ENCODE data around the gene RASL11A. TPM values are rescaled to one million over a fixed set of nuclear protein-coding genes. Genes with fewer than 3 reads are reported as not detected.

RASL11A gene
- total RNA-seq, 1 experiment from 2014 or later, result 0.75 TPM

- no peak for DNase-seq
These were observed 11.8 kb upstream of the RASL11A start for GRCh38 chr13:27258637-27259386.

GRCh38 chr13:27259831-27260230 is 10.8 kb upstream of the RASL11A start:
- no peak for DNase-seq
- Histone ChIP-seq H3K27me3 (no peaks in the 10 kb centered on the region), H3K4me1 (peaks cover 18% of the 10 kb centered on the region), H3K36me3 (peaks cover 66% of the 10 kb centered on the region), H3K4me3 (no peak overlapping the region), H3K27ac (no peak overlapping the region), H3K9me3 (replicated peaks) (no peaks in the 10 kb centered on the region)

More at GRCh38 chr13:27258637-27259386, 11.8 kb upstream of the RASL11A start:
- Histone ChIP-seq H3K9me3 (replicated peaks) (no peaks in the 10 kb centered on the region), H3K36me3 (peaks cover 75% of the 10 kb centered on the region), H3K4me1 (peaks cover 11% of the 10 kb centered on the region; the same call in 1 of the 2 replicates), H3K4me3 (no peak overlapping the region), H3K27ac (no peak overlapping the region), H3K27me3 (no peaks in the 10 kb centered on the region)

GRCh38 chr13:27261396-27261795 is 9.2 kb upstream of the RASL11A start:
- no peaks in the 10 kb centered on the region for H3K9me3 ChIP-seq (replicated peaks)
- H3K36me3 ChIP-seq, result peaks cover 50% of the 10 kb centered on the region
- H3K27me3 ChIP-seq, result no peaks in the 10 kb centered on the region
- no peak overlapping the region for H3K27ac ChIP-seq
- peaks cover 21% of the 10 kb centered on the region for H3K4me1 ChIP-seq
- H3K4me3 ChIP-seq, result no peak overlapping the region
- DNase-seq, result no peak

GRCh38 chr13:27263438-27263837 is 7.2 kb upstream of the RASL11A start:
- peak overlapping the region; percentile 59; the same call in 1 of the 2 replicates for H3K27ac ChIP-seq
- H3K4me3 ChIP-seq, result no peak overlapping the region
- no peaks in the 10 kb centered on the region for H3K27me3 ChIP-seq
- DNase-seq, result no peak
- peaks cover 21% of the 10 kb centered on the region for H3K4me1 ChIP-seq
- no peaks in the 10 kb centered on the region for H3K9me3 ChIP-seq (replicated peaks)
- peaks cover 30% of the 10 kb centered on the region for H3K36me3 ChIP-seq

GRCh38 chr13:27264181-27264580 is 6.4 kb upstream of the RASL11A start:
- no peaks in the 10 kb centered on the region for H3K9me3 ChIP-seq (replicated peaks)
- no peak overlapping the region for H3K4me3 ChIP-seq
- peaks cover 21% of the 10 kb centered on the region for H3K4me1 ChIP-seq
- peaks cover 23% of the 10 kb centered on the region for H3K36me3 ChIP-seq
- peak; percentile 83 to 92 for DNase-seq
- H3K27ac ChIP-seq, result peak overlapping the region; percentile 59
- H3K27me3 ChIP-seq, result no peaks in the 10 kb centered on the region

GRCh38 chr13:27264648-27265047 is 6.0 kb upstream of the RASL11A start:
- Histone ChIP-seq H3K27ac (peak overlapping the region; percentile 59), H3K36me3 (peaks cover 18% of the 10 kb centered on the region), H3K4me1 (peaks cover 21% of the 10 kb centered on the region), H3K4me3 (no peak overlapping the region), H3K9me3 (replicated peaks) (no peaks in the 10 kb centered on the region), H3K27me3 (no peaks in the 10 kb centered on the region)
- no peak for DNase-seq

- no peaks in the 10 kb centered on the region for H3K36me3 ChIP-seq
- H3K4me1 ChIP-seq, result peaks cover 15% of the 10 kb centered on the region
- no peak for DNase-seq
- H3K9me3 ChIP-seq (replicated peaks), result no peaks in the 10 kb centered on the region
- H3K27ac ChIP-seq, result no peak overlapping the region
- no peak overlapping the region for H3K4me3 ChIP-seq
- H3K27me3 ChIP-seq, result no peaks in the 10 kb centered on the region
These were observed 3.7 kb upstream of the RASL11A start for GRCh38 chr13:27266917-27267316.

- peaks cover 15% of the 10 kb centered on the region for H3K4me1 ChIP-seq
- no peaks in the 10 kb centered on the region for H3K9me3 ChIP-seq (replicated peaks)
- no peak for DNase-seq
- H3K36me3 ChIP-seq, result no peaks in the 10 kb centered on the region
- H3K27me3 ChIP-seq, result no peaks in the 10 kb centered on the region
- no peak overlapping the region for H3K4me3 ChIP-seq
- no peak overlapping the region for H3K27ac ChIP-seq
These were observed 3.0 kb upstream of the RASL11A start for GRCh38 chr13:27267596-27267995.

GRCh38 chr13:27269114-27269665 is 1.4 kb upstream of the RASL11A start:
- no peak overlapping the region for H3K27ac ChIP-seq
- peak; percentile 54 to 66 for DNase-seq
- no peak overlapping the region for H3K4me3 ChIP-seq
- H3K27me3 ChIP-seq, result no peaks in the 10 kb centered on the region
- H3K4me1 ChIP-seq, result peaks cover 7% of the 10 kb centered on the region
- no peaks in the 10 kb centered on the region for H3K9me3 ChIP-seq (replicated peaks)
- H3K36me3 ChIP-seq, result no peaks in the 10 kb centered on the region

GRCh38 chr13:27271570-27272096 is 1.0 kb downstream of the RASL11A start:
- no peaks in the 10 kb centered on the region for H3K36me3 ChIP-seq
- no peaks in the 10 kb centered on the region for H3K9me3 ChIP-seq (replicated peaks)
- DNase-seq, result no peak
- H3K4me3 ChIP-seq, result no peak overlapping the region
- H3K27me3 ChIP-seq, result no peaks in the 10 kb centered on the region; the same call in 1 of the 2 replicates
- no peak overlapping the region for H3K27ac ChIP-seq
- H3K4me1 ChIP-seq, result no peaks in the 10 kb centered on the region

- Histone ChIP-seq H3K27ac (no peak overlapping the region), H3K4me1 (no peaks in the 10 kb centered on the region), H3K4me3 (no peak overlapping the region), H3K36me3 (no peaks in the 10 kb centered on the region), H3K9me3 (replicated peaks) (no peaks in the 10 kb centered on the region), H3K27me3 (no peaks in the 10 kb centered on the region; the same call in 1 of the 2 replicates)
- no peak for DNase-seq
These were observed 3.2 kb downstream of the RASL11A start for GRCh38 chr13:27273658-27274425.

GRCh38 chr13:27274631-27275030 is 4.0 kb downstream of the RASL11A start:
- no peak for DNase-seq
- no peaks in the 10 kb centered on the region for H3K36me3 ChIP-seq
- H3K4me3 ChIP-seq, result no peak overlapping the region
- H3K27me3 ChIP-seq, result no peaks in the 10 kb centered on the region; the same call in 1 of the 2 replicates
- no peaks in the 10 kb centered on the region for H3K4me1 ChIP-seq
- H3K27ac ChIP-seq, result no peak overlapping the region
- H3K9me3 ChIP-seq (replicated peaks), result no peaks in the 10 kb centered on the region

- no peak for DNase-seq
- Histone ChIP-seq H3K4me1 (no peaks in the 10 kb centered on the region), H3K36me3 (no peaks in the 10 kb centered on the region), H3K4me3 (no peak overlapping the region), H3K27ac (no peak overlapping the region), H3K9me3 (replicated peaks) (no peaks in the 10 kb centered on the region), H3K27me3 (no peaks in the 10 kb centered on the region; the same call in 1 of the 2 replicates)
These were observed 5.6 kb downstream of the RASL11A start for GRCh38 chr13:27276188-27276587.

GRCh38 chr13:27279506-27279905 is 8.9 kb downstream of the RASL11A start:
- H3K4me3 ChIP-seq, result no peak overlapping the region
- no peaks in the 10 kb centered on the region for H3K4me1 ChIP-seq
- H3K27ac ChIP-seq, result no peak overlapping the region
- H3K36me3 ChIP-seq, result no peaks in the 10 kb centered on the region
- no peaks in the 10 kb centered on the region; the same call in 1 of the 2 replicates for H3K27me3 ChIP-seq
- no peak for DNase-seq
- no peaks in the 10 kb centered on the region; the same call in 1 of the 2 replicates for H3K9me3 ChIP-seq (replicated peaks)
